VCaP (cell line): ENCODE data around the gene FAM180A.
A peak's percentile ranks its signal among the peaks of the same experiment; 100 is the strongest.

Source experiments
- H3K27ac ChIP-seq: fragments of 450-650 bp; 2 replicates; pipeline ENCODE4 v1.5.1; 2017
- CTCF ChIP-seq: fragments of 450-650 bp; conservative IDR thresholded peaks from 2 replicates; pipeline ENCODE4 v1.5.1; 2017; ENCODE audit warnings: mild to moderate bottlenecking, moderate library complexity

The FAM180A gene

GRCh38 chr7:135782377-135782776 lies 33.8 kb upstream of the FAM180A start:
- TF ChIP-seq CTCF, result no peak
- no peak overlapping the region for H3K27ac ChIP-seq

GRCh38 chr7:135777626-135778398 lies 29.2 kb upstream of the FAM180A start:
- peak overlapping the region; percentile 97 for H3K27ac ChIP-seq
- no peak for TF ChIP-seq CTCF

- H3K27ac ChIP-seq, result peak overlapping the region; percentile 97
Observed at GRCh38 chr7:135775915-135776314, 27.3 kb upstream of the FAM180A start.

GRCh38 chr7:135775230-135775629 lies 26.6 kb upstream of the FAM180A start:
- H3K27ac ChIP-seq, result peak overlapping the region; percentile 97
- no peak for TF ChIP-seq CTCF

GRCh38 chr7:135774284-135774683 lies 25.7 kb upstream of the FAM180A start:
- H3K27ac ChIP-seq, result peak overlapping the region; percentile 97
- TF ChIP-seq CTCF, result no peak

GRCh38 chr7:135773464-135773863 lies 24.9 kb upstream of the FAM180A start:
- peak overlapping the region; percentile 97 for H3K27ac ChIP-seq
- no peak for TF ChIP-seq CTCF

GRCh38 chr7:135772639-135773222 lies 24.1 kb upstream of the FAM180A start:
- TF ChIP-seq CTCF, result no peak
- H3K27ac ChIP-seq, result peak overlapping the region; percentile 97
